ENCODE measurements around the gene CD36. TPM values are rescaled to one million over a fixed set of nuclear protein-coding genes. Genes with fewer than 3 reads are reported as not detected.
A peak's percentile ranks its signal among the peaks of the same experiment; 100 is the strongest.
"Not testable (repeated sequence)": the region's sequence is repeated elsewhere in the genome, so short reads cannot be mapped to it uniquely, and the experiment has no call there.

CD36 gene
- total RNA-seq, 1 donor from 2014 or later = 1.7 TPM

GRCh38 chr7:80660939-80661338 is 22.5 kb downstream of the CD36 start:
- H3K9me3 Mint-ChIP-seq (ENCODE audit: unreplicated experiment) = no peaks in the 10 kb centered on the region
- H3K27me3 Mint-ChIP-seq (ENCODE audit: unreplicated experiment) = no peaks in the 10 kb centered on the region
- H3K4me1 Mint-ChIP-seq (ENCODE audit: low read depth, unreplicated experiment) = no peaks in the 10 kb centered on the region
- H3K27ac Mint-ChIP-seq (ENCODE audit: unreplicated experiment) = no peak overlapping the region
- H3K4me3 Mint-ChIP-seq (ENCODE audit: unreplicated experiment) = no peak overlapping the region
- TF ChIP-seq, protein P1, sequence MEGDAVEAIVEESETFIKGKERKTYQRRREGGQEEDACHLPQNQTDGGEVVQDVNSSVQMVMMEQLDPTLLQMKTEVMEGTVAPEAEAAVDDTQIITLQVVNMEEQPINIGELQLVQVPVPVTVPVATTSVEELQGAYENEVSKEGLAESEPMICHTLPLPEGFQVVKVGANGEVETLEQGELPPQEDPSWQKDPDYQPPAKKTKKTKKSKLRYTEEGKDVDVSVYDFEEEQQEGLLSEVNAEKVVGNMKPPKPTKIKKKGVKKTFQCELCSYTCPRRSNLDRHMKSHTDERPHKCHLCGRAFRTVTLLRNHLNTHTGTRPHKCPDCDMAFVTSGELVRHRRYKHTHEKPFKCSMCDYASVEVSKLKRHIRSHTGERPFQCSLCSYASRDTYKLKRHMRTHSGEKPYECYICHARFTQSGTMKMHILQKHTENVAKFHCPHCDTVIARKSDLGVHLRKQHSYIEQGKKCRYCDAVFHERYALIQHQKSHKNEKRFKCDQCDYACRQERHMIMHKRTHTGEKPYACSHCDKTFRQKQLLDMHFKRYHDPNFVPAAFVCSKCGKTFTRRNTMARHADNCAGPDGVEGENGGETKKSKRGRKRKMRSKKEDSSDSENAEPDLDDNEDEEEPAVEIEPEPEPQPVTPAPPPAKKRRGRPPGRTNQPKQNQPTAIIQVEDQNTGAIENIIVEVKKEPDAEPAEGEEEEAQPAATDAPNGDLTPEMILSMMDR (IDR thresholded peaks at IDR 0.05; ENCODE audit: partially characterized antibody, unreplicated experiment) = no peak
- DNase-seq = no peak
- no peaks in the 10 kb centered on the region for H3K36me3 Mint-ChIP-seq (ENCODE audit: unreplicated experiment)

- TF ChIP-seq, protein P1 (IDR thresholded peaks at IDR 0.05; ENCODE audit: partially characterized antibody, unreplicated experiment) = peak; percentile 27
- no peak overlapping the region for H3K27ac Mint-ChIP-seq (ENCODE audit: unreplicated experiment)
- no peak overlapping the region for H3K4me3 Mint-ChIP-seq (ENCODE audit: unreplicated experiment)
- H3K36me3 Mint-ChIP-seq (ENCODE audit: unreplicated experiment) = no peaks in the 10 kb centered on the region
- no peaks in the 10 kb centered on the region for H3K27me3 Mint-ChIP-seq (ENCODE audit: unreplicated experiment)
- no peaks in the 10 kb centered on the region for H3K9me3 Mint-ChIP-seq (ENCODE audit: unreplicated experiment)
- DNase-seq = no peak
- no peaks in the 10 kb centered on the region for H3K4me1 Mint-ChIP-seq (ENCODE audit: low read depth, unreplicated experiment)
Observed at GRCh38 chr7:80661729-80662128, 23.3 kb downstream of the CD36 start.

DNA sequence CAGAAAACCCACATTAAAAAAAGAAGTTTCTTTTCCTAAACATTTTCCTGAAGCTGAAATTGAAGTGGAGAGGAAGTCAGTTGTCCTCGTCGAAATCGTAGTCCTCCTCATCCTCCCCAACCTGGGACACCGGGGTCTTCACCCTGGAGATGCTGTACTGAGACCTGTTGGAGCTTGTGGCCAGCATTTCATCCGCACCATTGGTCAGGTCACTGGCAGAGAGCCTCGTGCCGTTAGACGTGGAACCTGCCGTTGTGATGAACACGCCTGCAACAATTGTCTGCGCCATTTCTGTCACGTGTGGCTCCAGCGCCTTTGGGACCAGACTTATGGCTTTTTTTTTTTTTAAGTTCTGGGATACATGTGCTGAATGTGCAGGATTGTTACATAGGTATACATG is 23.8 kb downstream of the CD36 start:
- Mint-ChIP-seq H3K9me3 (ENCODE audit: unreplicated experiment) (no peaks in the 10 kb centered on the region), H3K36me3 (ENCODE audit: unreplicated experiment) (no peaks in the 10 kb centered on the region), H3K27ac (ENCODE audit: unreplicated experiment) (no peak overlapping the region), H3K4me3 (ENCODE audit: unreplicated experiment) (no peak overlapping the region), H3K4me1 (ENCODE audit: low read depth, unreplicated experiment) (no peaks in the 10 kb centered on the region), H3K27me3 (ENCODE audit: unreplicated experiment) (no peaks in the 10 kb centered on the region)
- DNase-seq = no peak
- TF ChIP-seq, protein P1 (IDR thresholded peaks at IDR 0.05; ENCODE audit: partially characterized antibody, unreplicated experiment) = no peak

- no peaks in the 10 kb centered on the region for H3K9me3 Mint-ChIP-seq (ENCODE audit: unreplicated experiment)
- no peak for DNase-seq
- no peak overlapping the region for H3K4me3 Mint-ChIP-seq (ENCODE audit: unreplicated experiment)
- H3K27me3 Mint-ChIP-seq (ENCODE audit: unreplicated experiment) = no peaks in the 10 kb centered on the region
- no peak overlapping the region for H3K27ac Mint-ChIP-seq (ENCODE audit: unreplicated experiment)
- no peaks in the 10 kb centered on the region for H3K4me1 Mint-ChIP-seq (ENCODE audit: low read depth, unreplicated experiment)
- TF ChIP-seq, protein P1 (IDR thresholded peaks at IDR 0.05; ENCODE audit: partially characterized antibody, unreplicated experiment) = no peak
- no peaks in the 10 kb centered on the region for H3K36me3 Mint-ChIP-seq (ENCODE audit: unreplicated experiment)
Observed at GRCh38 chr7:80665526-80665925, 27.1 kb downstream of the CD36 start.

DNA sequence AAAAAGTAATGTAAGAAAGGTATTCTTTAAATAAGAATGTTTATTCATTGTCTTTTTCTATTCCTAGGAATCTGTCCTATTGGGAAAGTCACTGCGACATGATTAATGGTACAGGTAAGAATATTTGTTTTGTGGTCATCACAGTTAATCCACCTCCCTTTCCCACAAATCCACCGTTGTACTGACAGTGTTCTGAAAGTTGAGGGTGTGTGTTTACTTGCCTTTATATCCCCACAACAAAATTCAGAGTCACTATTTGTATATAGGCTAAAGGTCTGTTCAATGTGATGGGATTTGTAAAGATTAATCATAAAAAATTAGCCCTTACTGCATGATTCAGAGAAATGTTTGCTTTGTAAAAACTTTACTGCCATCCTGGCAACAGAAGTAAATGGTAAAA is 27.9 kb downstream of the CD36 start:
- Mint-ChIP-seq H3K4me1 (ENCODE audit: low read depth, unreplicated experiment) (no peaks in the 10 kb centered on the region), H3K9me3 (ENCODE audit: unreplicated experiment) (no peaks in the 10 kb centered on the region), H3K27ac (ENCODE audit: unreplicated experiment) (no peak overlapping the region), H3K4me3 (ENCODE audit: unreplicated experiment) (no peak overlapping the region), H3K36me3 (ENCODE audit: unreplicated experiment) (no peaks in the 10 kb centered on the region), H3K27me3 (ENCODE audit: unreplicated experiment) (no peaks in the 10 kb centered on the region)
- TF ChIP-seq, protein P1 (IDR thresholded peaks at IDR 0.05; ENCODE audit: partially characterized antibody, unreplicated experiment) = no peak
- DNase-seq = no peak

DNA sequence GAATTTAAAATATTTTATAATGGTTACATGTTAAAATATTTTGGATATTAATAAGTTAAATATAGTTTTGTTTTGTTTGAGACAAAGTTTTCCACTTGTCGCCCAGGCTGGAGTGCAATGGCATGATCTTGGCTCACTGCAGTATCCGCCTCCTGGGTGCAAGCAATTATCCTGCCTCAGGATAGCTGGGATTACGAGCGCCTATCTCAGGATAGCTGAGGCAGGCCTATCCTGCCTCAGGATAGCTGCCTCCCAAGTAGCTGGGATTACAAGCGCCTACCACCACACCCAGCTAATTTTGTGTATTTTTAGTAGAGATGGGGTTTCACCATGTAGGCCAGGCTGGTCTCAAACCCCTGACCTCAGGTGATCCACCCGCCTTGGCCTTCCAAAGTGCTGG is 30.9 kb downstream of the CD36 start:
- H3K27ac Mint-ChIP-seq (ENCODE audit: unreplicated experiment); H3K4me1 Mint-ChIP-seq (ENCODE audit: low read depth, unreplicated experiment); DNase-seq; H3K9me3 Mint-ChIP-seq (ENCODE audit: unreplicated experiment); H3K36me3 Mint-ChIP-seq (ENCODE audit: unreplicated experiment); H3K4me3 Mint-ChIP-seq (ENCODE audit: unreplicated experiment); H3K27me3 Mint-ChIP-seq (ENCODE audit: unreplicated experiment): not testable (repeated sequence)

All from glutamatergic neuron (in vitro differentiated cells).